ENCODE measurements around the gene TMCO6.

DNA sequence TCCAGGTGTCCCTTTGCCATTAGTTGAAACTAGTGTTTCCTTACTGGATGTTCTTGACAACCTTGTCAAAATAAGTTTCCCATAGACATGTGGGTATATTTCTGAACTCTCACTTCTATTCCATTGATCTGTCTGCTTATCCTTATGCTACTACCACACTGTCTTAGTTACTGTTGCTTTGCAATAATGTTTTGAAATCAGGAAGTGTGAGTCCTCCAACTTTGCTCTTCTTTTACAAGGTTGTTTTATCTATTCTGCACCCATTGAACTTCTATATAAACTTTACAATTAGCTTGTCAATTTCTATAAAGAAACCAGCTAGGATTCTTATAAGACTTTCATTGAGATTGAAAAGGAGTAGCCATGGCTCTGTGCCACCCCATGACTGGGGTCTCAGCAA lies 30.5 kb upstream of the TMCO6 start:
- no peak for TF ChIP-seq EZH2phosphoT487 (IDR thresholded peaks at IDR 0.05; ENCODE audit: unreplicated experiment)
- TF ChIP-seq, protein P1, sequence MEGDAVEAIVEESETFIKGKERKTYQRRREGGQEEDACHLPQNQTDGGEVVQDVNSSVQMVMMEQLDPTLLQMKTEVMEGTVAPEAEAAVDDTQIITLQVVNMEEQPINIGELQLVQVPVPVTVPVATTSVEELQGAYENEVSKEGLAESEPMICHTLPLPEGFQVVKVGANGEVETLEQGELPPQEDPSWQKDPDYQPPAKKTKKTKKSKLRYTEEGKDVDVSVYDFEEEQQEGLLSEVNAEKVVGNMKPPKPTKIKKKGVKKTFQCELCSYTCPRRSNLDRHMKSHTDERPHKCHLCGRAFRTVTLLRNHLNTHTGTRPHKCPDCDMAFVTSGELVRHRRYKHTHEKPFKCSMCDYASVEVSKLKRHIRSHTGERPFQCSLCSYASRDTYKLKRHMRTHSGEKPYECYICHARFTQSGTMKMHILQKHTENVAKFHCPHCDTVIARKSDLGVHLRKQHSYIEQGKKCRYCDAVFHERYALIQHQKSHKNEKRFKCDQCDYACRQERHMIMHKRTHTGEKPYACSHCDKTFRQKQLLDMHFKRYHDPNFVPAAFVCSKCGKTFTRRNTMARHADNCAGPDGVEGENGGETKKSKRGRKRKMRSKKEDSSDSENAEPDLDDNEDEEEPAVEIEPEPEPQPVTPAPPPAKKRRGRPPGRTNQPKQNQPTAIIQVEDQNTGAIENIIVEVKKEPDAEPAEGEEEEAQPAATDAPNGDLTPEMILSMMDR (conservative IDR thresholded peaks at IDR 0.05; ENCODE audit: low read depth in 2 of 2) = no peak
- no peak for TF ChIP-seq STAT1 (IDR thresholded peaks at IDR 0.05; ENCODE audit: unreplicated experiment)

Data from GM23338 (cell line).